PC-3 (cell line): ENCODE results near the gene EPHB2.

Experiments
- EZH2phosphoT487 ChIP-seq: fragments of 300-600 bp; sonication (generic); IDR thresholded peaks from 2 replicates; pipeline ENCODE4 v1.6.1; 2018; ENCODE audit warnings: mild to moderate bottlenecking, antibody characterized with exemption, low read length, borderline replicate concordance
- TF ChIP-seq, protein P1 (sequence below): fragments of 300-600 bp; sonication (generic); conservative IDR thresholded peaks from 2 replicates; pipeline ENCODE4 v1.5.1; 2017; ENCODE audit warnings: antibody characterized with exemption, low read depth, mild to moderate bottlenecking, low read length

- TF ChIP-seq, protein P1, sequence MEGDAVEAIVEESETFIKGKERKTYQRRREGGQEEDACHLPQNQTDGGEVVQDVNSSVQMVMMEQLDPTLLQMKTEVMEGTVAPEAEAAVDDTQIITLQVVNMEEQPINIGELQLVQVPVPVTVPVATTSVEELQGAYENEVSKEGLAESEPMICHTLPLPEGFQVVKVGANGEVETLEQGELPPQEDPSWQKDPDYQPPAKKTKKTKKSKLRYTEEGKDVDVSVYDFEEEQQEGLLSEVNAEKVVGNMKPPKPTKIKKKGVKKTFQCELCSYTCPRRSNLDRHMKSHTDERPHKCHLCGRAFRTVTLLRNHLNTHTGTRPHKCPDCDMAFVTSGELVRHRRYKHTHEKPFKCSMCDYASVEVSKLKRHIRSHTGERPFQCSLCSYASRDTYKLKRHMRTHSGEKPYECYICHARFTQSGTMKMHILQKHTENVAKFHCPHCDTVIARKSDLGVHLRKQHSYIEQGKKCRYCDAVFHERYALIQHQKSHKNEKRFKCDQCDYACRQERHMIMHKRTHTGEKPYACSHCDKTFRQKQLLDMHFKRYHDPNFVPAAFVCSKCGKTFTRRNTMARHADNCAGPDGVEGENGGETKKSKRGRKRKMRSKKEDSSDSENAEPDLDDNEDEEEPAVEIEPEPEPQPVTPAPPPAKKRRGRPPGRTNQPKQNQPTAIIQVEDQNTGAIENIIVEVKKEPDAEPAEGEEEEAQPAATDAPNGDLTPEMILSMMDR = no peak
- TF ChIP-seq EZH2phosphoT487 = no peak
Measured at GRCh38 chr1:22876359-22877111, 165.9 kb downstream of the EPHB2 start.
